Thoracic aorta (tissue), 2 donors: Measurements from ENCODE around the gene NFIC. TPM values are rescaled to one million over a fixed set of nuclear protein-coding genes. Genes with fewer than 3 reads are reported as not detected.

Source experiments
- ATAC-seq: fragments of 150-250 bp; one replicate; pipeline ENCODE4 v1.8.0; 2017; ENCODE audit warnings: low read depth; ENCODE audit not compliant: insufficient number of reproducible peaks, low FRiP score
- DNase-seq: peaks from one replicate; pipeline ENCODE4 v3.0.0-alpha.2; 2020; ENCODE audit warnings: low spot score
- H3K27ac ChIP-seq, 2 donors: fragments of 200-600 bp; sonication (generic); 1 replicate in 1 of 2; 2 replicates in 1 of 2; pipeline ENCODE4 v1.5.1; 2016; ENCODE audit warnings: mild to moderate bottlenecking in 2 of 2, moderate library complexity in 2 of 2
- H3K27me3 ChIP-seq: fragments of 200-600 bp; sonication (generic); replicated peaks from 2 replicates; pipeline ENCODE4 v1.6.0; 2016; ENCODE audit warnings: mild to moderate bottlenecking; ENCODE audit not compliant: insufficient read depth
- H3K36me3 ChIP-seq: fragments of 200-600 bp; sonication (generic); one replicate; pipeline ENCODE4 v1.5.1; 2016
- H3K4me1 ChIP-seq, 2 donors: fragments of 200-600 bp; sonication (generic); 1 replicate in 1 of 2; 2 replicates in 1 of 2; pipeline versions ENCODE4 v1.5.1 to v1.6.0; 2016; ENCODE audit warnings: low read depth in 2 of 2, mild to moderate bottlenecking in 1 of 2; ENCODE audit not compliant: control insufficient read depth in 1 of 2
- H3K4me3 ChIP-seq: fragments of 200-600 bp; sonication (generic); 2 replicates; pipeline ENCODE4 v1.5.1; 2016; ENCODE audit warnings: mild to moderate bottlenecking
- H3K9me3 ChIP-seq: fragments of 200-600 bp; sonication (generic); 2 replicates; pipeline ENCODE4 v1.5.1; 2016
- CTCF ChIP-seq: fragments of 200-600 bp; sonication (generic); IDR thresholded peaks from one replicate; pipeline ENCODE4 v1.5.1; 2019; ENCODE audit warnings: antibody characterized with exemption
- total RNA-seq, 2 donors: library from RNA; depleted of rRNA; stranded (reverse); fragments of >200 nt; gene quantifications; one replicate each; pipeline versions ENCODE4 v1.1.0 to v1.2.3, GENCODE V29; 2016

The NFIC gene
- total RNA-seq, 2 donors from 2014 or later = 178 to 203 TPM

GRCh38 chr19:3365093-3365835, 1.1 kb upstream of the NFIC start:
- Histone ChIP-seq H3K4me3 (peak overlapping the region; percentile 99), H3K4me1 (peaks cover 26 to 66% of the 10 kb centered on the region in 2 donors), H3K36me3 (no peaks in the 10 kb centered on the region), H3K27me3 (no peaks in the 10 kb centered on the region), H3K27ac (peak overlapping the region; percentile 98), H3K9me3 (no peaks in the 10 kb centered on the region)
- DNase-seq (no peak), ATAC-seq (no peak)
- TF ChIP-seq CTCF = no peak

GRCh38 chr19:3366753-3367627, 607 bp downstream of the NFIC start:
- Histone ChIP-seq H3K9me3 (no peaks in the 10 kb centered on the region), H3K27ac (peak overlapping the region; percentile 94 to 98), H3K4me1 (peaks cover 36 to 75% of the 10 kb centered on the region in 2 donors), H3K36me3 (no peaks in the 10 kb centered on the region), H3K27me3 (no peaks in the 10 kb centered on the region), H3K4me3 (peak overlapping the region; percentile 99)
- TF ChIP-seq CTCF = no peak
- DNase-seq (no peak), ATAC-seq (no peak)

- no peaks in the 10 kb centered on the region for H3K27me3 ChIP-seq
- ATAC-seq (no peak), DNase-seq (no peak)
- TF ChIP-seq CTCF = no peak
- no peaks in the 10 kb centered on the region for H3K36me3 ChIP-seq
- peaks cover 36 to 75% of the 10 kb centered on the region in 2 donors for H3K4me1 ChIP-seq
- peak overlapping the region; percentile 99 for H3K4me3 ChIP-seq
- H3K27ac ChIP-seq = peak overlapping the region; percentile 94 to 98
- no peaks in the 10 kb centered on the region for H3K9me3 ChIP-seq
Measured at GRCh38 chr19:3367628-3368440, 1.5 kb downstream of the NFIC start.

GRCh38 chr19:3368441-3368795, 2.0 kb downstream of the NFIC start:
- no peaks in the 10 kb centered on the region for H3K9me3 ChIP-seq
- DNase-seq (no peak), ATAC-seq (no peak)
- peaks cover 36 to 79% of the 10 kb centered on the region in 2 donors for H3K4me1 ChIP-seq
- no peaks in the 10 kb centered on the region for H3K36me3 ChIP-seq
- H3K4me3 ChIP-seq = peak overlapping the region; percentile 99
- H3K27ac ChIP-seq = peak overlapping the region; percentile 94 to 98
- no peak for TF ChIP-seq CTCF
- no peaks in the 10 kb centered on the region for H3K27me3 ChIP-seq
